Thoracic aorta (tissue), 2 donors: Measurements from ENCODE around the gene POU2AF3. TPM values are rescaled to one million over a fixed set of nuclear protein-coding genes. Genes with fewer than 3 reads are reported as not detected.
"Not testable (repeated sequence)": the region's sequence is repeated elsewhere in the genome, so short reads cannot be mapped to it uniquely, and the experiment has no call there.

ENCODE experiments used
- ATAC-seq: fragments of 150-250 bp; one replicate; pipeline ENCODE4 v1.8.0; 2017; ENCODE audit warnings: low read depth; ENCODE audit not compliant: insufficient number of reproducible peaks, low FRiP score
- DNase-seq: peaks from one replicate; pipeline ENCODE4 v3.0.0-alpha.2; 2020; ENCODE audit warnings: low spot score
- H3K27ac ChIP-seq, 2 donors: fragments of 200-600 bp; sonication (generic); 1 replicate in 1 of 2; 2 replicates in 1 of 2; pipeline ENCODE4 v1.5.1; 2016; ENCODE audit warnings: mild to moderate bottlenecking in 2 of 2, moderate library complexity in 2 of 2
- H3K27me3 ChIP-seq: fragments of 200-600 bp; sonication (generic); replicated peaks from 2 replicates; pipeline ENCODE4 v1.6.0; 2016; ENCODE audit warnings: mild to moderate bottlenecking; ENCODE audit not compliant: insufficient read depth
- H3K36me3 ChIP-seq: fragments of 200-600 bp; sonication (generic); one replicate; pipeline ENCODE4 v1.5.1; 2016
- H3K4me1 ChIP-seq, 2 donors: fragments of 200-600 bp; sonication (generic); 1 replicate in 1 of 2; 2 replicates in 1 of 2; pipeline versions ENCODE4 v1.5.1 to v1.6.0; 2016; ENCODE audit warnings: low read depth in 2 of 2, mild to moderate bottlenecking in 1 of 2; ENCODE audit not compliant: control insufficient read depth in 1 of 2
- H3K4me3 ChIP-seq: fragments of 200-600 bp; sonication (generic); 2 replicates; pipeline ENCODE4 v1.5.1; 2016; ENCODE audit warnings: mild to moderate bottlenecking
- H3K9me3 ChIP-seq: fragments of 200-600 bp; sonication (generic); 2 replicates; pipeline ENCODE4 v1.5.1; 2016
- total RNA-seq, 2 donors: library from RNA; depleted of rRNA; stranded (reverse); fragments of >200 nt; gene quantifications; one replicate each; pipeline versions ENCODE4 v1.1.0 to v1.2.3, GENCODE V29; 2016
- TF ChIP-seq, protein P1 (sequence below): fragments of 200-600 bp; sonication (generic); IDR thresholded peaks from one replicate; pipeline ENCODE4 v1.5.1; 2019; ENCODE audit warnings: antibody characterized with exemption

The POU2AF3 gene
- total RNA-seq, 2 donors from 2014 or later, result 1.7 TPM; not detected in 1

DNA sequence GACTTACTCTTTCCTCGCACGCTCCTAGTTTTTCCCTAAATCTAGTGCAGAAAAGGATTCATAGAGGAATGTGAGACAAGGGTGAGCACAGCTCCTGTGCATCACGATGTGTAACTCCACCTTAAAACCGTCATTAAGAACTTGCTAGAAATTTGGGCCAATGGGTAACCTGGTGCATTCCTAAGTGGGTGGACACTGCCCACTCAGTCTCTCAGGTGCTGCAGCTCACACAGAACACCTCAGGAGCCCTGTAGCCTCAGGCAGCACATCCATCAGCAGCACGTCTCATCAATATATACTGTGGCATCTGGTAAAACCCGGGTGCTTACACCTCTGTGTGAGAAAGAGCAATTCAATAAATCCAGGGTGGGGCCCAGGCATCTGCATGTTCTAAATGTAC lies 12.4 kb downstream of the POU2AF3 start:
- no peaks in the 10 kb centered on the region for H3K27me3 ChIP-seq
- H3K27ac ChIP-seq, result no peak overlapping the region
- H3K4me3 ChIP-seq, result no peak overlapping the region
- ATAC-seq (no peak), DNase-seq (no peak)
- H3K4me1 ChIP-seq, result no peaks in the 10 kb centered on the region
- H3K9me3 ChIP-seq, result no peaks in the 10 kb centered on the region
- TF ChIP-seq, protein P1, sequence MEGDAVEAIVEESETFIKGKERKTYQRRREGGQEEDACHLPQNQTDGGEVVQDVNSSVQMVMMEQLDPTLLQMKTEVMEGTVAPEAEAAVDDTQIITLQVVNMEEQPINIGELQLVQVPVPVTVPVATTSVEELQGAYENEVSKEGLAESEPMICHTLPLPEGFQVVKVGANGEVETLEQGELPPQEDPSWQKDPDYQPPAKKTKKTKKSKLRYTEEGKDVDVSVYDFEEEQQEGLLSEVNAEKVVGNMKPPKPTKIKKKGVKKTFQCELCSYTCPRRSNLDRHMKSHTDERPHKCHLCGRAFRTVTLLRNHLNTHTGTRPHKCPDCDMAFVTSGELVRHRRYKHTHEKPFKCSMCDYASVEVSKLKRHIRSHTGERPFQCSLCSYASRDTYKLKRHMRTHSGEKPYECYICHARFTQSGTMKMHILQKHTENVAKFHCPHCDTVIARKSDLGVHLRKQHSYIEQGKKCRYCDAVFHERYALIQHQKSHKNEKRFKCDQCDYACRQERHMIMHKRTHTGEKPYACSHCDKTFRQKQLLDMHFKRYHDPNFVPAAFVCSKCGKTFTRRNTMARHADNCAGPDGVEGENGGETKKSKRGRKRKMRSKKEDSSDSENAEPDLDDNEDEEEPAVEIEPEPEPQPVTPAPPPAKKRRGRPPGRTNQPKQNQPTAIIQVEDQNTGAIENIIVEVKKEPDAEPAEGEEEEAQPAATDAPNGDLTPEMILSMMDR, result no peak
- H3K36me3 ChIP-seq, result no peaks in the 10 kb centered on the region

GRCh38 chr11:111312076-111312475 lies 13.7 kb downstream of the POU2AF3 start:
- H3K36me3 ChIP-seq, result no peaks in the 10 kb centered on the region
- no peaks in the 10 kb centered on the region for H3K9me3 ChIP-seq
- no peak for ATAC-seq
- H3K27ac ChIP-seq, result no peak overlapping the region
- DNase-seq, result no peak
- no peaks in the 10 kb centered on the region for H3K4me1 ChIP-seq
- H3K27me3 ChIP-seq, result no peaks in the 10 kb centered on the region
- TF ChIP-seq, protein P1, result no peak
- no peak overlapping the region for H3K4me3 ChIP-seq

DNA sequence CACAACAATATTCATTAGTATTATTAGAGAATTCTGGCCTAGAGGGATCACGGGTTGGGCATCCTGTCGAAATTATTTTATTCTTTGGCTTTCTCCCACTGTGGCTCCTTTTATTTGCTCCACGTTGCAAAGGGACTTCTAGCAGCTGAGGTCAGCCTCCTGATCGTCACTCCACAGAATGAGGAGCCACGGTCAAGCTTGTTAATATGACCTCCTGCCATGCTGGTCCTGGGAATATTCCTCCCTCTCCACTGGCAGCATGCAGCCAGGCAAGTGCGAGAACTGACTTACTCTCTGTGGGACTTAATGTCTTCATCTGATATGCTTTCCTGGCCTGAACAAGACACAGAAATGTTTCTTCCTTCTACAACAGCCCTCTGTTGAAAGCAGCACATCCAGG lies 20.9 kb downstream of the POU2AF3 start:
- TF ChIP-seq, protein P1, result no peak
- no peak overlapping the region for H3K4me3 ChIP-seq
- peaks cover 4 to 16% of the 10 kb centered on the region in 2 donors for H3K4me1 ChIP-seq
- H3K9me3 ChIP-seq, result no peaks in the 10 kb centered on the region
- DNase-seq (no peak), ATAC-seq (no peak)
- no peak overlapping the region for H3K27ac ChIP-seq
- no peaks in the 10 kb centered on the region for H3K36me3 ChIP-seq
- H3K27me3 ChIP-seq, result no peaks in the 10 kb centered on the region

DNA sequence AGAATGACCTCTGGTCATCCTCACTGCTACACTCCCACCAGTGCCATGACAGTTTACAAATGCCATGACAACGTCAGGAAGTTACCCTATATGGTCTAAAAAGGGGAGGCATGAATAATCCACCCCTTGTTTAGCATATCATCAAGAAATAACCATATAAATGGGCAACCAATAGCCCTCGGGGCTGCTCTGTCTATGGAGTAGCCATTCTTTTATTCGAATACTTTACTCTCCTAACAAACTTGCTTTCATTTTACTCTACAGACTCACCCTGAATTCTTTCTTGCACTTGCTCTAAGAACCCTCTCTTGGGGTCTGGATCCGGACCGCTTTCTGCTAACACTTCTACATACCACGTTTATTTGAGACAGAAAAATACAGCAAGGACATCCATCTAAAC lies 21.9 kb downstream of the POU2AF3 start:
- Histone ChIP-seq H3K27ac (peak overlapping the region in 1 of 2 donors; percentile 26), H3K4me1 (peaks cover 9 to 25% of the 10 kb centered on the region in 2 donors)
- not testable (repeated sequence) for DNase-seq, H3K4me3 ChIP-seq, H3K36me3 ChIP-seq, ATAC-seq, H3K9me3 ChIP-seq, H3K27me3 ChIP-seq

DNA sequence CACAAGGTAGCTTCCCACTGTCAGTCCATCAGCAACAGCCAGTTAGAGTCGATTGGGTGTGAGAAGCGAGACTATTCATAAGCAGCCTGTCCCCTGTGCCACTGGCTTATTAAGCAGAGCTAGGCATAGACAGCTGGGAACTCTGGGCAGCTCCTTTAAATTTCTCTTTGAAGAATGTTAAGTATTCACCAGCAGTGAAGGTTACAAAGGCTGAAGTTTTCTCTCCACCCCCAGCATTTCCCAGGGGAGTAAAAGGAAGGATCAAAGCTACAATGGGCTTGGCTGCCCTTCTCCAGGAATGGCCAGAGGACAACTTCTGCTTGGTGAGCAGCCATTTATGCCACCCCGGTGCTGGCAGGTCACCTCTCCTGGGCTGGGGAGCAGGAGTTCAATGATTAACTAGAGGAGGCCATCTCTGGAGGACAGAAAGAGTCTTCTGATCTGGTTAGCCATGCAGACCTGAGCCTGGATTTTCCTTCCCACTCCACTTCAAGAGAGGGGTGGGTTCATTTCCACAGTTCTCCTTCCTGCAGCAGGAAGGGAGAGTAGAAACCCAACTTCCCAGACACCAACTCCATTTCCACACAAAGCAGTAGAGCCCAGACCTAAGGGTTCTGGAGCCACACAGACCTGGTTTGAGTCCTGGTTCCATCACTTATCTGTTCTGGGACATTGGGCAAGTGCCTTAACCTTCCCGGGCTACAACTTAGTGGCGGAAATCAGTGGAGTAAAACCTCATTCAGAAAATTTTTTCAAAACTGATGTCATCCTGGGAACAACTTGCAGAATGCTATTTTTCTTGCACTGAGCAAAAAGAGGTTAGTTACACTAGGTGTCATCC lies 22.6 kb downstream of the POU2AF3 start:
- Histone ChIP-seq H3K36me3 (no peaks in the 10 kb centered on the region), H3K9me3 (no peaks in the 10 kb centered on the region), H3K4me3 (no peak overlapping the region), H3K4me1 (peaks cover 10 to 32% of the 10 kb centered on the region in 2 donors), H3K27ac (peak overlapping the region in 1 of 2 donors; percentile 26), H3K27me3 (no peaks in the 10 kb centered on the region)
- DNase-seq (no peak), ATAC-seq (no peak)
- TF ChIP-seq, protein P1, result no peak
